Measurements from ENCODE around the gene CXorf58.
"Not testable (repeated sequence)": the region's sequence is repeated elsewhere in the genome, so short reads cannot be mapped to it uniquely, and the experiment has no call there.

The CXorf58 gene, protein sequence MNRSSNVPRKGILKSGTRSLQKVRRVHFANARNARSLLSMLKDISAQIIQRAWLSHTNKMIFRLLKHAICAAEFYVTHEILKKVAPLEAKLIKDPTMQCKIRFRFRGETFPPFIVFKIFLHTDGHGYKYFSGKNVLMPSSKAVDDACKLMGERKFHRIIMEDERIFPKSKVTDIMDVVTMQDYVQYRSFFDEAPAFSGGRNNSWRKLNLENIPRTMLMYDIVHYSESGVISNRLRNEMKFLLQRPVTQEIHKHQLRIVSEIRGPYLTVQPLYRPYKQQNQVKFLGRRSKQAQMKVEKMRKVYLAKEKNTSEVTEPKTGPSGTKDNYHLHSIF

DNA sequence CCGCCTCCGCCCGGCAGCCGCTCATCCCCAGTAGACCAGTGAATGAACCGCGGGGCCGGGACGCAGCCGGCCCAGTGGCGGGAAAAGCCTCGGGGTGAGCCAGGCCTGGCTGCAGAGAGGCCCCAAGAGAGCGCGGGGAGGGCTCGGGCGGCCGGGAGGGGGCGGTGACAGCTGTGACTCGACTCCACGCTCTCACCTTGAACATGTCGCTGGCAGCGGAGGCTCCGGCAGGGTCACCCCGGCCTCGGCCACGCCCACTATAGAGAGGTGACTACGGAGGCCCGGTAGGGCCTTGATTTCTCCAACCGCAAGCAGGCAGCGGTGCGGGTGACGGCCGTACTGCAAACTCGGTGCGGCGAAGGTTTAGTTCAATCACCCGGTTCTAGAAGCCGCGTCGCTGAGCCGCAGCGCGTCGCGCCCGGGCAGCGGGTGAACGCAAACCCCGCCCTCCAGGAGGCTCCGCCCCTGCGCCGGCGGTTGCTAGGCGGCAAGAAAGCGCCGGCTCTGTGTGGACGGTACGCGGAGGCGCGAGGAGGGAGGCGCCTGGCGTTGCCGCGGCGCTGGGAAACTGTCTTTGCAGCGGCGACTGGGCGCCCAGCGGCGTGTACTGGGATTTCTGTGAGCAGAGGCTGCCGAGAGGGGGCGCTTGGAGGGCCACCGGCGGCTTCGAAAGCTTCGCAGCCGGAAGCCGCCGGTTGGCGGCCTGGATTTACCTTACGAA lies at the start of gene CXorf58, which contains the start of gene APOO:
CXorf58 (plus strand) TSS at position 509 of the 721 bp plus-strand sequence. CDS start 2,297 bp downstream, outside the sequence.
APOO (minus strand) TSS at position 441 of the 721 bp plus-strand sequence; CDS start at position 205, 236 bp downstream.
- peak; percentile 92 for DNase-seq

- DNase-seq, result not testable (repeated sequence)
Measured at GRCh38 chrX:23859238-23859637, 48.6 kb upstream of the CXorf58 start.

DNA sequence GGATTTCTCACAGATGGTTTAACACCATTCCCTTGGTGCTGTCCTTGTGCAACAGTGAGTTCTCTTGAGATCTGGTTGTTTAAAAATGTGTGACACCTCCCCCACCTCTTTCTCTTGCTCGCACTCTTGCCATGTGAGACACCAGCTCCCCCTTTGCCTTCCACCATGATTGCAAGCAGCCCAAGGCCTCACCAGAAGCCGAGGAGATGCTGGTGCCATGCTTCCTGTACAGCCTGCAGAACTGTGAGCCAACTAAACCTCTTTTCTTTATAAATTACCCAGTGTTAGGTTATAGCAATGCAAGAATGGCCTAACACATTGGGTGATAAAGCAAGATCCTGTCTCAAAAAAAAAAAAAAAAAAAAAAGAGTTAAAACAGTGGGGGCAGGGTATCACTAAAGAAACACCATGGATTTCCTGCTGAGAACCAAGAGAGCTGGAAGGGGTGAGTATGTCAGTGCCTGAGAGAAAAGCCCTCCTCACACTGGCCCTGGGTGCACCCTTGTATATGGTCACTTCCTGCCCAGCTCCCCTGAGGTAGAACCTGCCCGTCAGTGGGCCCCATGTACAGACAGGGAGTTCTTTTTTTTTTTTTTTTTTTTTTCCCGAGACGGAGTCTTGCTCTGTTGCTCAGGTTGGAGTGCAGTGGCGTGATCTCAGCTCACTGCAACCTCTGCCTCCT lies 46.5 kb upstream of the CXorf58 start:
- no peak for DNase-seq

- not testable (repeated sequence) for DNase-seq
Measured at GRCh38 chrX:23861952-23862351, 45.9 kb upstream of the CXorf58 start.

DNA sequence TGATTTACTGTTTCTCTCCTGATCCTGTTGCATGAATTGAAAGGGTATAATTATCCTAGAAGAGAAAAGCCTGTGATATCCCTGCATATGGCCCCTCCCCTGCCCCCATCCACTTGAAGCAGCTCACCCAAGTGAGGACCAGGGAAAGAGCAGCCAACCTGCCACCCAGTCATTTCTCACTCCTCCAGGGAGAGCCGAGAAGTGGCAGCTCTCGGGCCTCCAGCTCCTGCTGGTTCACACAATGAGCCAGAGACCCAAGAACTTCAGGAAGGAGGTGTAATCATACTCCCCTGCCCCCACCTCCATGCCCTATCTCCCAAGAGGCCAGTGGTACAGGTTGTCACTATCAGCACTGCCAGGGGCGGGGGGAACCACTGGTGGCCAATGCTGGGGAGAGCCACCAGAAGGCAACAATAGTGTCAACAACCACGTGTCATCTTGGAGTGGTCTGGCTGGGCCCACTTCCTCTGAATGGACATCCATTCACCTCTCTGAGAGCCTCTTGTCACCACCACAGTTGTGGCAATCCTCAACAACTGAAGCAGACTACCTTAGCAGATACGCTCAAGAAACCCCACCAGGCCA lies 43.0 kb upstream of the CXorf58 start:
- DNase-seq, result no peak

DNA sequence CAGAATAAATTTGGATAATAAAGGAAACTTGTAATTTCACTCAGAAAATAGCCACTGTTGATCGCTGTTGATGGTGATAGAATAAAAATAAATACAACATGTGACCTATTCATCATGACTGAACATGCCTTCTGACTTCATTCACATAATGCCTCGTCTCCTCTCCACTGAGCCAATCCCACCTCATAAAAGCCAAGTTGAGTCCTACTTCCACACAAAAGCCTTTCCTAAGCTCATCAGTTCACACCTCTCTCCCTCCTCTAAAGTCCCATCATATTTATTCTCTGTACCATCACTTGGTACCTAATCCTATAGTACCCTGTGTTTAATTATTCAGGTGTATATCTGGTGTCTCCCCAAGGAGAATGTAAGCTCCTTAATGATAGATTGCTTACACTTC lies 37.8 kb upstream of the CXorf58 start:
- DNase-seq, result no peak

- DNase-seq, result no peak
Measured at GRCh38 chrX:23871905-23872546, 35.8 kb upstream of the CXorf58 start.

DNA sequence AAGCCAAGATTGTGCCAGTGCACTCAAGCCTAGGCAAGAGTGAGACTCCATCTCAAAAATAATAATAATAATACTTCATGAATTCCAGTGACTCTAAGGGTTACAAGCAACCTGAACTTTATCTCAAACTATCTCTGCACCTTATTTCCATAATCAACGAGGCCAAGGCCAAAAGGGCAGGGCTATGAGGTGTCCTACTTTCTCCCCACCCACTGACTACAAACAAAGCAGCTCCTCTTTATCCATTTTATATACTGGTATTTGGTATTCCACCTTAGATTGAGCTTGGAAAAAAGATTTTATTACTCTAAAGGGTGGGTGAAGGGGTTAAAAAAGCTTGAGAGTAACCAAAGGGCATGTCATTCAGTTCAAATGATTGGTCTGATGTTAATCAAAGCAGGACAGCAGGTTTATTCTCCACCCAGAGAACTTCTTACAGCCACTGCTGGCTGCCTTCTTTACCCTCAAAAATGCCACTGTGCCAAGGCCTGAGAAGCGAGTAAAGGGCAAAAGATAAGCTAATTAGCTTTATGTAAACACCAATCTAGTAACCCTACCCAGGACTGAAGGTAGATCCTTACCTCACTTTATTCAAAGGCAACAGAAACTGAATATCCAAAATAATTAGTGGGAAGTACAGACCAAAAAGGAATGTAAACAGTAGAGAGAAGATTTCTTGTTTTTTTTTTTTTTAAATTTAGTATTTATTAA lies 28.3 kb upstream of the CXorf58 start:
- DNase-seq, result no peak

DNA sequence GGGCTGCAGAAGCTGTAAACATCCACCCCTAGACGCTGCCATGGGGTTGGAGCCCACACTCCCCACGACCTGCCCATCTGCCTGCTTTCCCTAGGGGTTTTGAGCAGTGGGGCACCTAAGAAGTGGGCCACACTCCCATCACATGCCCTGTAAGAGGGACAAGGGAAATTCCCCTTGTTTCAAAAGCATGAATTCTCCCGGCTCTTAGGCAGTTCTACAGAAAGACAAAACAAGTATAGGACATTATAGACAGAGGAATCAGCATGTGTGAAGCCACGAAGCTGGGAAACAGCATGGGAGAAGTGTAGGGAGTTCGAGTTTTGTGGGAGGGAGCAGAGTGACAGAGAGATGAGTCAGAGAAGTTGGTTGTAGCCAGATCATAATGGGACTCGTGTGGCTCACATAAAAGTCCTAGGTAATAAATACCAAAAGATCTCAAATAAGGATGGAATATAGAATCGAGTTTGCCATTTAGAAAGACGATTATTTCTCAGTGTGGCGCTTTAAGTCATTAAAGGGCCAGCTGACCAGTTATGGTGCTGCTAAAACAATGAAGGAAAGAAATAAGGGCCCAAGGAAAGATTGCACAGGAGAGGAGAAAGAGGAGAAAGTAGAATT lies 24.0 kb upstream of the CXorf58 start:
- DNase-seq, result no peak

GRCh38 chrX:23884427-23885024 lies 23.3 kb upstream of the CXorf58 start:
- DNase-seq, result no peak

DNA sequence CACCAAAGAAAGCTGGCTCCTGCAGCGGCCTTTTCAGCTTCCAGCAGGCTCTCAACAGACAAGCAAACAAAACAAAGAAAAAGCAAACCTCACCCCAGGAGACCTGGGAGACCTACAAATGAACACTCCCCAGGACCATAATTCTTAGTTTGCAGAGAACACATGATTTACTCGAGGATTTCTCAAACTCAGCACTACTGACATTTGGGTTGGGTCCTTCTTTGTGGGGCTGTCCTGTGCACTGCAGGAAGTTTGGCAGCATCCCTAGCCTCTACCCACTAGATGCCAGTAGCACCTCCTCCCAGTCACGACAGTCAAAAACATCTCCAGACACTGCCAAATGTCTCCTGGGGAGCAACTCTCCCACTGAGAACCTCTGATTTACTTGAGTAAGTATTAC lies 22.0 kb upstream of the CXorf58 start:
- DNase-seq, result no peak

GRCh38 chrX:23887451-23887850 lies 20.4 kb upstream of the CXorf58 start:
- no peak for DNase-seq

GRCh38 chrX:23887918-23888317 lies 19.9 kb upstream of the CXorf58 start:
- DNase-seq, result no peak

DNA sequence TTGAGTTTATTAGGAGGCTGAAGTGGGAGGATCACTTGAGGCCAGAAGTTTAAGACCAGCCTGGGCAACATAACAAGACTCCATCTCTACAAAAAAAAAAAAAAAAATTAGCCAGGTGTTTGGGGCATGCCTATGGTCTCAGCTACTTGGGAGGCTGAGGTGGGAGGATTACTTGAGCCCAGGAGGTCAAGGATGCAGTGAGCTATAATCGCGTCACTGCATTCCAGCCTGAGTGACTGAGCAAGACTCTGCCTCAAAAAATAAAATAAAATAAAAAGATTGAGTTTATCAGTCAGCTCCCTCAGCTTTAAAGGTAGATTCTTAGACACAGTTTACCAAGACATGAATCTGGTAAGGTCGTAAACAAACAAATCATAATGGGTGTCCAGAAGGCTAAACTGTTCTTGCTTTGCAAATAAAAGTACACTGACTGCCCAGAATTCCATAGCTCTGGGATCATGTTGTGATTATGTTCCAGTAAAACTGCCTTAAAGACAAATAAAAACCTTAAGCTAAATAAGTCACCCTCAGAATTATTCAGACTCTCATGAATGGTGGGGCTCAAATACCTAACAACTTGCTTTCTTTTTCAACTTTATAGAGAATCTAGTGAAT lies 18.8 kb upstream of the CXorf58 start:
- no peak for DNase-seq

DNA sequence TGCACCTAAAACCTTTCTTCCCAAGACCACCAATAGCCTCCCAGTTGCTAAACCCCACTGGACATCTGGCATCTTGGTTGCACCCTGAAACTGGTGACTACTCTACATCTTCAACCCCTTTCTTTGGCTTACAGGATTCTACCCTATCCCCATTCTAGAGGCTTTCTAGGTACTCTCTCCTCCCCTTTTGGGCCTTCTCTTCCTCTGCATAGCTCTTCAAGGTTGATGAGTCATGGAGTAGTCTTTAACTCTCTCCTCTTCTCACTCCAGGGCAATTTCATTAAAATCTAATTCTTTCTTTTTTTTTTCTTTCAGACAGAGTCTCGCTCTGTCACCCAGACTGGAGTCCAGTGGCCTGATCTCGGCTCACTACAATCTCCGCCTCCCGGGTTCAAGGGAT lies 16.9 kb upstream of the CXorf58 start:
- DNase-seq, result no peak

- not testable (repeated sequence) for DNase-seq
Measured at GRCh38 chrX:23894993-23895392, 12.8 kb upstream of the CXorf58 start.

DNA sequence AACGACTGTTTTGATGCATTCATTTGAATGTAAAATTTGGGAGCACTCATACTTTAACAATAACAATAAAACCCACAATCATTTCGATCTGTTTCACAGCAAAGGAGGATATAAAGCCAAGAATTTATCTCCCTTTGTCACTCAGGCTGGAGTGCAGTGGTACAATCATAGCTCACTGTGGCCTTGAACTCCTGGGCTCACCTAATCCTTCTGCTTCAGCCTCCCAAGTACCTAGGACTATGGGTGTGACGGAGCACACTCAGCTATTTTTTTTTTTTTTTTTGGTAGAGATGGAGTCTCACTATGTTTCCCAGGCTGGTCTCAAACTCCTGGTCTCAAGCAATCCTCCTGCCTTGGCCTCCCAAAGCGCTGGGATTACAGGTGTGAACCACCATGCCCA lies 11.3 kb upstream of the CXorf58 start:
- DNase-seq, result not testable (repeated sequence)

DNA sequence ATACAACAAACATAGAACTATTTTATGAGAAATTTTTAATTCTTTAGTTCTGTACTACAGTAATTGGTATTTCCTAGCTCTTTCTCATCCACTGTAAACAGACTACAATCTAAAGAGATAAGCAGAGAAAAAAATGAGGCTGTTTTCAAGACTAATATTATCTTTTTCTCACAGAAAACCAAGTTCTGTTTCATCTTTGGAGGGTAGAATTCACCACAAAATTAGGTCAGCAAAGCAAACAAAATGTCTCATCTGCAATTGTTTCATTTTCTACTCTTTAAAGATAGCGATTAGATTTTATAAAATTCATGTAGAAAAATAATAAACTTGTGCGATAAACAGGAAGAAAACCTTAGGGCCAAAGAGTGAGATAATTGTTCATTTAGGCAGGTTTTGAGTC lies 10.8 kb upstream of the CXorf58 start:
- no peak for DNase-seq

- DNase-seq, result no peak
Measured at GRCh38 chrX:23898412-23898959, 9.3 kb upstream of the CXorf58 start.

- DNase-seq, result no peak
Measured at GRCh38 chrX:23900220-23900797, 7.5 kb upstream of the CXorf58 start.

Measured in CD4-positive, alpha-beta T cell treated with Interleukin-17A for 4 hours (primary cell).